OCI-LY3 (cell line): Measurements from ENCODE around the gene ENTR1.

Source experiments
- EZH2phosphoT487 ChIP-seq: fragments of 200-600 bp; shearing (Covaris generic); IDR thresholded peaks from 2 replicates; pipeline ENCODE4 v1.6.1; 2018; ENCODE audit warnings: antibody characterized with exemption, mixed run types, low read depth
- TF ChIP-seq, protein P1 (sequence below): fragments of 200-600, 300-600 bp; sonication (generic); IDR thresholded peaks from 2 replicates; pipeline ENCODE4 v1.5.1; 2014; ENCODE audit warnings: antibody characterized with exemption, low read length, low read depth

DNA sequence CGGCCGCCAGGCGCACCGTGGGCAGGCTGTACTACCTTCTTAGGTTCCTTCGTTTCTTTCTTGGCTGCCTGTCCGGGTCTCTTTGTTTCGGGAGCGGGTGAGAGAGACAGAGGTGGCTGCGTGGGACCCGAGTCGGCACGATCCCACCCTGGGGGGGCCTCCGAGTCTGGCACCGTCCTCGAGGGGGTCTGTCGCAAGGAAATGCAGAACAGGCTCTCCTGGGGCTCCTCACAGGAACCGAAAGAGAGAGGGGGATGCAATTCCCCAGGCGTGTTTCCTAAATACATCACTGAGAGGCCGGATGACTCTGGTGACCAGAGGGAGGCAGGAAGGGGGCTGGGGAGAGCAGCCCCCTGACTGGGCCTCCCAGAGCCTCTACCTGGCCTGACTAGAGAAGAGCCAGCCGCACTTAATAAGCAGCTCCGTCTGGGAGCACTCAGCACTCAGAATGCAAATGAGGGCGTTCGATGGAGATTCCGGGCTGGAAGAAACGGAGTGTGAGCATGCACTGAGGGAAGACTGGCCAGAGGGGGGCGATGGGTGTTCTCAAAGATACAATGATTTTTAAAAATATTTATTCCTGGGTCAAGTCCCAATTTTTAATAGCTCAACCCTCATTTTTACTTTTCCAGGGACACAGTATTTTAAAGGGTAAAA, 40.9 kb upstream of the ENTR1 start:
- TF ChIP-seq, protein P1, sequence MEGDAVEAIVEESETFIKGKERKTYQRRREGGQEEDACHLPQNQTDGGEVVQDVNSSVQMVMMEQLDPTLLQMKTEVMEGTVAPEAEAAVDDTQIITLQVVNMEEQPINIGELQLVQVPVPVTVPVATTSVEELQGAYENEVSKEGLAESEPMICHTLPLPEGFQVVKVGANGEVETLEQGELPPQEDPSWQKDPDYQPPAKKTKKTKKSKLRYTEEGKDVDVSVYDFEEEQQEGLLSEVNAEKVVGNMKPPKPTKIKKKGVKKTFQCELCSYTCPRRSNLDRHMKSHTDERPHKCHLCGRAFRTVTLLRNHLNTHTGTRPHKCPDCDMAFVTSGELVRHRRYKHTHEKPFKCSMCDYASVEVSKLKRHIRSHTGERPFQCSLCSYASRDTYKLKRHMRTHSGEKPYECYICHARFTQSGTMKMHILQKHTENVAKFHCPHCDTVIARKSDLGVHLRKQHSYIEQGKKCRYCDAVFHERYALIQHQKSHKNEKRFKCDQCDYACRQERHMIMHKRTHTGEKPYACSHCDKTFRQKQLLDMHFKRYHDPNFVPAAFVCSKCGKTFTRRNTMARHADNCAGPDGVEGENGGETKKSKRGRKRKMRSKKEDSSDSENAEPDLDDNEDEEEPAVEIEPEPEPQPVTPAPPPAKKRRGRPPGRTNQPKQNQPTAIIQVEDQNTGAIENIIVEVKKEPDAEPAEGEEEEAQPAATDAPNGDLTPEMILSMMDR, result no peak
- no peak for TF ChIP-seq EZH2phosphoT487
